ENCODE data around the gene CIPC.
A peak's percentile ranks its signal among the peaks of the same experiment; 100 is the strongest.

Gene CIPC

DNA sequence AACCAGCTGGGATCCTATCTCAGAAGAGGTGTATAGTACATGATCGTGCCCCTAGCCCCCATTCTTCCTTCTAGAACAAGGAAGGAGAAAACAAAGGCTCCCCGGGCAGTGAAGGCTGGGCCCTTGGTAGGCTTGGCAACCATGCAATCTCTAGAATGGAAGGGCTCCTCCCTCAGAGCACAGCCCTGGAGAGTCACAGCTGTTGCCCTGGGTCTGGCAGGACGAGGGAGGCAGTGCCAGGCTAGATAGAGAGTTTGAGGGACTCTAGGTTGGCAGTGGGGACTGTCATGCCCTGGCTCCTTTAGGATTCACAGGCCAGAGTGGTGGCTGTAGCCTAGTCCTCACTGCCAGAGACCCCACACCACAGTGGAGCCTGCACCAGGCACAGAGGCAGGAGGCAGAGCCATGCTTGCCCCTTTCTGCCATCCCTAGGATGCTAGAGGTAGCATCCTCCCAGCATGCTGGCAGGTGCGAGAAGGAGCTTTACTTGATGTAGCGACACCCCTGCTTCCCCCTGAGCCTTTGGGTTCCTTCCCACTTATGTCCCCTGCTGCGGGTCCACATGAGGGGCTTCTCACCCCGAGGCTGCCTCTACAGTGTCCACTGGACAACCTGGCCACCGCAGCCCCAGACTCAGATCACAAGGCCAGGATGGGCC, 33.4 kb upstream of the CIPC start:
- no peak overlapping the region for H3K4me3 Mint-ChIP-seq
- peaks cover 35% of the 10 kb centered on the region for H3K4me1 Mint-ChIP-seq (ENCODE audit: low read depth)

DNA sequence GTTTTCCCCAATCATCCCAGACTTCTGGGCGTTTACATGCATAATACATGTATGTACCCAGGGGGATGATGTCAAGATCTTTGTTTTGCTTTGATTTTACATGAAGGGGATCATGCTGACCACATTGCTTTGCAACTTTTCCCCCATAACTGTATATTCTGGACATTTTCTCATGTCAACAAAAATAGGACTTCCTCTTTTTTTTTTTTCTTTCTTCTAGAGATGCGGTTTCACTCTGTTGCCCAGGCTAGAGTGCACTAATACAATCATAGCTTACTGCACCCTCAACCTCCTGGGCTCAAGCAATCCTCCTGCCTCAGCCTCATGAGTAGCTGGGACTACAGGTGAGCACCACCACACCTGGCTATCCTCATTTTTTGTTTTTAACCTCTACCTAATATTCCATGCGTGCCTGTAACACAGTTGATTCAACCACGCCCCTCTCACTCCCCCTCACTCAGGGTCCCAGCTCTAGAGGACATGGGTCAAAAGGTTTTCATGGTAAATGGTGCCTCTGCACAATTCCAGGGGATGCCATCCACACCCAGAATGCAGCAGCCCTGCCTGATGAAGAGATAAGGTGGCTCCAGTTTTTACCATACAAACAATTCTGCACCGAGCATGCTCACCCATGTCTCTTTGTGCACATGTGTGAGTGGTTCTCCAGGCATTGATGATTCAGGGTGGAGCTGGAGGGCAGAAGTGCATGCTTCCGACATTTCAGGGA, 32.0 kb upstream of the CIPC start:
- Mint-ChIP-seq H3K9me3 (no peaks in the 10 kb centered on the region), H3K27me3 (peaks cover 22% of the 10 kb centered on the region), H3K36me3 (ENCODE audit: low read depth) (no peaks in the 10 kb centered on the region), H3K4me3 (no peak overlapping the region), H3K4me1 (ENCODE audit: low read depth) (peaks cover 32% of the 10 kb centered on the region), H3K27ac (no peak overlapping the region)
- intact Hi-C loops (cut with micrococcal nuclease): no loop called here

More for the DNA sequence above, 33.4 kb upstream of the CIPC start:
- Mint-ChIP-seq H3K27ac (peak overlapping the region; percentile 14), H3K36me3 (ENCODE audit: low read depth) (no peaks in the 10 kb centered on the region), H3K27me3 (peaks cover 20% of the 10 kb centered on the region), H3K9me3 (no peaks in the 10 kb centered on the region)
- intact Hi-C loops (cut with micrococcal nuclease): no loop called here

DNA sequence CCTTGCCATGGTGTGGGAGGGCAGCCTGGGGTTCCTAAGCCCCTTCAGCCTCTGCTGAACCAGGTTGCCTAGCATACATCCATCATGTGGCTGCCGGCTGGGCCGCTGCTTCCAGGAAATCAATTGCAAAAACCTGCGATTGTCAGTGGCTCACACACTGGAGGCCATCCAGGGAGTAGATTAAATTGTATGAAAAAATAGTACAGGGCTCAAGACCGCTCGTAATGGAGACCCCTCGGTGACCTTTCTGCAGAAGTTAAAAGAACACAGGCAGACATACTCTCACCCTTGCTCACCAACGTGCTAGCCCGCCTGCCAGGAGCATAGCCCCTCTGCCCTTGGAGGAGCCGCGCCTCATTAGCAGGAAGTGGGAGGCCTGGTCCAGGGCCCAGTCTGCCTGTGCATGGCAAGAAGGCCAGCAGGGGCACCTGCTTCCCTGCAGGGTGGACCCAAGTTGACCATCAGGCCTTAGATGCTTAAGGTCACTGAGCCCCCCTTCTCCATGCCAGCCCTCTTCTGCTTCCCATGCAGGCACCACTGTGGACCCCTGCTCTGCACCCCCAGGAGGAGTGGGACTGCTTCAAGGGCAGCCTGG, 31.4 kb upstream of the CIPC start:
- intact Hi-C loops (cut with micrococcal nuclease): no loop called here
- Mint-ChIP-seq H3K27ac (no peak overlapping the region), H3K4me1 (ENCODE audit: low read depth) (peaks cover 32% of the 10 kb centered on the region), H3K36me3 (ENCODE audit: low read depth) (no peaks in the 10 kb centered on the region), H3K9me3 (no peaks in the 10 kb centered on the region), H3K27me3 (peaks cover 22% of the 10 kb centered on the region), H3K4me3 (no peak overlapping the region)

DNA sequence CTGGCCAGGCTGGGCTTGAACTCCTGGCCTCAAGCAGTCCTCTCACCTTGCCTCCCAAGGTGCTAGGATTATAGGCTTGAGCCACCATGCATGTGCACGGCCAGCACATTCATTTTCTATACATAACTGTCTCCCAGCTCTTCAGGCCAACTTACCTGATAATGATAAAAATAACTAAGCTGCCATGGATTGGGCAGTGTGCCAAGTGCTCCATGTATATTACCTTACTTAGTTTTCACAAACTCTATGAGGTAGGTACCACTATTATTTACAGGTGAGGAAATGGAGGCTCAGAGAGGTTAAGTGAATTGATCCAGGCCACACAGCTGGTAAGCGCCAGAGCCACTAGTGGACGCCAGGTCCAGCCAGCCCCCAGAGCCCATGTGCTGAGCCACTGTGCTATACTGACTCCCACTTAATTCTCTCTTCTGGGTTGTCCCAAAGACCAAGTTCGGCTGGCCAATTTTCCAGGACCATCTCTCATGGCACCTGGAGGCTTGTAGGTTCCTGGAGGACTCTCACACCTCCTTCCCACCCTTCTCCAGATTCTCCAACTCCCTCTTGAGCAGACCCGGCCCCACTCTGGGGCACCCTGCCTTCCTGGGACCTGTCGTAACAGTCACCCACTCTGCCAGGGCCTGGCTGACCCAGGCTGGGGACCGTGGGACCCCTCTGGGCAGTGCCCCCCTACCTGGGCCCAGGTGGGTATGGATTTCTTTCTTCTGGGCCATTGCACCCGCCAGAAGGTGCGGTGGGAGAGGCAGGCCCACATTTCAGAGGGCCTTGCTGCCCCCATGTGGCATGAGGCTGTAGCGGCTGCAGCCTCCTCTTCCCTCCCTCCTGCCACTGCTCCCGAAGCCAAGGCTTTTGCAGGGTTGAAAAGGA, 30.2 kb upstream of the CIPC start:
- Mint-ChIP-seq H3K27me3 (peaks cover 22% of the 10 kb centered on the region), H3K9me3 (no peaks in the 10 kb centered on the region), H3K27ac (no peak overlapping the region), H3K4me1 (ENCODE audit: low read depth) (peaks cover 32% of the 10 kb centered on the region), H3K4me3 (no peak overlapping the region), H3K36me3 (ENCODE audit: low read depth) (no peaks in the 10 kb centered on the region)
- intact Hi-C loops (cut with micrococcal nuclease): loop anchor here (1.0 kb wide), 2 partner anchors 155 to 192 kb away; no protein-coding TSS in a partner anchor

DNA sequence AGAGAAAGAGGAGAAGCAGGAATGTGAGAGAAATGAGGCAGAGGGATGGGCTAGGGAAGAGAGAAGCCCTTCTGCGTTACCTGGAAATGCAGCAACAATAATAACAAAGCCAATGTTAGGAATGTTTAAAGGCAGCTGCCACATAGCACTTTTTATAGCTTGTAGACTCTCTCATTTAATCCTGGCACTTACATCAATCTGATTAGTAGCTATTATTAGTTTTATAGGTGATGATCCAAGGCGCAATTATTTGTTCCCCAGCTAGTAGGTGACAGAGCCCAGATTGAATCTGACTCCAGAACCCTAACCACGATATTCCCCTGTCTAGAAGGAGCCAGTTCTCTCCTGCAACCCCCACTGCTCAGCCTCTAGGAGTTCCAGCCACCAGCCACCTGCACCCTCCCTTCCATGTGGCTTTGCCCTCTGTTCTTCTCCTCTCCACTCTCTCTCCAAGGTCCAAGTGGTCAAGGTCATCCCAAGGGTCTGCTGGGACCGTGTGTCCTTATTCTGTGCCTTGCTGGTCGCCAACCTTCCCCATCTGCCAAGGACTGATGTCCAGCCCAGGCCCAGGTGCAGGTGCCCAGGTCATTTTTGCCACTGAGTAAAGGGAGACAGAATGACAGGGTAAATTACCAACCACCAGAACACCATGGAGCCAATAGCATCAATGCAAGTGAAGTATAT, 29.4 kb upstream of the CIPC start:
- Mint-ChIP-seq H3K4me1 (ENCODE audit: low read depth) (peaks cover 25% of the 10 kb centered on the region), H3K9me3 (no peaks in the 10 kb centered on the region), H3K27me3 (peaks cover 19% of the 10 kb centered on the region), H3K27ac (no peak overlapping the region), H3K36me3 (ENCODE audit: low read depth) (no peaks in the 10 kb centered on the region), H3K4me3 (no peak overlapping the region)
- intact Hi-C loops (cut with micrococcal nuclease): loop anchor here (1.0 kb wide), 2 partner anchors 155 to 192 kb away; no protein-coding TSS in a partner anchor

DNA sequence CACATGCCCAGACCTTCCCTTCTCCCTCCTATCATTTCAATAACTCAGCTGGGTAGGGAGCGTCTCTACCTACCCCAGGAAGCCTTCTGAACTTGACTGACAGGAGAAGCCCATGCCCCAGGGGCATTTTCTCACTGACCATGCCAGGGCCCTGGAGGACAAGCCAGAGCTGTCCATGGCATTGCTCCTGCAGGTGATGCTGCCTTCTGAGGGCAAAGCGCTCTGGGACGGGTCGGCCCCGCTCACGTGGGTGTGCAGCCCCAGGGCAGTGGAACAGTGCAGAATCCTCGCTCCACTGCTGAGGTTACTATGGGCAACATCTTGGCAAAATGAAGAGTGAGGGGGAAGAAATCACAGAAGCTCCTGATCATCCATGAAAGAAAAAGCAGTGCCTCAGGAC, 28.5 kb upstream of the CIPC start:
- H3K9me3 Mint-ChIP-seq: no peaks in the 10 kb centered on the region

DNA sequence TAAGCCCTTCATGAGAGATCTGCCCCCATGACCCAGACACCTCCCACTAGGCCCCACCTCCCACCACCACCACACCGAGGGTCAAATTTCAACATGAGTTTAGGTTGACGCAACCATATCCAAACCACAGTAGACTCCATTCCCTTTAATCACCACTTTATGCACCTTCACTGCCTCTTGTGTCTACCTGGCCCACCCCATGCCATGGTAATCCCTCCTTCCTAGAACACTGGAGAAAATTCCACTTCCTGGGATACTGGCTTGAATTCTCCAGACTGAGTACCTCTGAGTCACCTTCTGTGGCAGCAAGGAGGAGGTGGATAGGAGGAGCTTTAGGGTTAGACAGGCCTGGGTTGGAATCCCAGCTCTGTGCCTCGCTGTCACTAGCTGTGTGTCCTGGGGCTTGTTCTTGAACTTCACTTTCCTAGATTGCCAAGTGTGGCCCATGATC, 26.1 kb upstream of the CIPC start:
- Mint-ChIP-seq H3K27ac (peak overlapping the region; percentile 27), H3K4me1 (ENCODE audit: low read depth) (peaks cover 20% of the 10 kb centered on the region), H3K4me3 (no peak overlapping the region), H3K27me3 (peaks cover 14% of the 10 kb centered on the region), H3K36me3 (ENCODE audit: low read depth) (no peaks in the 10 kb centered on the region), H3K9me3 (no peaks in the 10 kb centered on the region)
- intact Hi-C loops (cut with micrococcal nuclease): loop anchor here (10.0 kb wide), 1 partner anchor 357 kb away; no protein-coding TSS in a partner anchor

More for the DNA sequence above, 28.5 kb upstream of the CIPC start:
- peaks cover 21% of the 10 kb centered on the region for H3K4me1 Mint-ChIP-seq (ENCODE audit: low read depth)
- peaks cover 17% of the 10 kb centered on the region for H3K27me3 Mint-ChIP-seq
- H3K36me3 Mint-ChIP-seq (ENCODE audit: low read depth): no peaks in the 10 kb centered on the region
- no peak overlapping the region for H3K4me3 Mint-ChIP-seq
- intact Hi-C loops (cut with micrococcal nuclease): no loop called here
- H3K27ac Mint-ChIP-seq: no peak overlapping the region

DNA sequence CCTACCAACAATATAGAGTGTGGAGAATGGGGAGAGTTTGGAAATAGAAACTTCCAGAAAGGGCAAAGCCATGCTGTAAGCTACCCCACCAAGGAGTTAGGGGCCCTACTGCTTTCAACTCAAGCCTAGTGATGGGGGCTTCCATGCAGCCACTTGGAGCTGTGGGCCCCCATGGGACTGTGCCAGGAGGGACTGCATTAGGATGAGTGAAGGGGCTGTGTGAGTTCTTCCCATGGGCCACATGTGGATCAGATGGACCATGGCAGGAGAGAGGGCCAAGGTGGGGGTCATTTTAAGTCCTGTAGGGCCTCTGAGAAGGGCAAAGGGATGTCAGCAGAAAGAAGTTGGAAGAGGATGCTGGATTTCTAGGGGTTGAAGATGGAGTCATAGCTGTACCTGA, 23.1 kb upstream of the CIPC start:
- no peak overlapping the region for H3K4me3 Mint-ChIP-seq
- no peak overlapping the region for H3K27ac Mint-ChIP-seq
- H3K9me3 Mint-ChIP-seq: peaks cover 3% of the 10 kb centered on the region
- no peaks in the 10 kb centered on the region for H3K36me3 Mint-ChIP-seq (ENCODE audit: low read depth)
- H3K4me1 Mint-ChIP-seq (ENCODE audit: low read depth): peaks cover 15% of the 10 kb centered on the region
- no peaks in the 10 kb centered on the region for H3K27me3 Mint-ChIP-seq
- intact Hi-C loops (cut with micrococcal nuclease): loop anchor here (10.0 kb wide), 1 partner anchor 360 kb away; no protein-coding TSS in a partner anchor

DNA sequence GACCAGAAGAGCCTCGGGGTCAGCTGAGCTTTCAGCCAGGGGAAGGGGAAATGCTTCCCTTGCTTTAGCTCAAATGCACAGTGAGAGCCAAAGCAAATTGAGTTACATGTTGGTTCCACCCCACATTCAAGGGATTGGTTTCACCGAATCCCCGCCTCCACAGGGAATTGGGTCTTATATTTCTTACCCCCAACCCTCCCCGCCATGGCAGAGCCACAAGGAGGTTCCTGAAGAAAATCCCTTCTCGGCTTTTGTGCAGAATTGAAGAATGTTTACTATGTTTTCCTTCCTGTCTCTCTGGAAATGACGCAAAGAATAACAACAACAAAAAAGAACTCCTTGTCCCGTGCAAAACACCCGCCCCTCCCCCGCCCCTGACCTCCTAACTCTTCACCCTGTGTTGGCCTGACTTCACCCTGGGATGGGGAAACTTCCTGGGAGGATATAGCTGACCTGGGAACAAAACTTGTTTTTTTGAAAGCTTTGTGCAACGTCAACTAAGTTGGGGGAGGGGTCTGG, 21.9 kb upstream of the CIPC start:
- Mint-ChIP-seq H3K9me3 (peaks cover 8% of the 10 kb centered on the region), H3K36me3 (ENCODE audit: low read depth) (no peaks in the 10 kb centered on the region), H3K27ac (peak overlapping the region; percentile 65), H3K4me1 (ENCODE audit: low read depth) (peaks cover 15% of the 10 kb centered on the region), H3K4me3 (no peak overlapping the region), H3K27me3 (no peaks in the 10 kb centered on the region)
- intact Hi-C loops (cut with micrococcal nuclease): loop anchor here (10.0 kb wide), 1 partner anchor 361 kb away; no protein-coding TSS in a partner anchor

DNA sequence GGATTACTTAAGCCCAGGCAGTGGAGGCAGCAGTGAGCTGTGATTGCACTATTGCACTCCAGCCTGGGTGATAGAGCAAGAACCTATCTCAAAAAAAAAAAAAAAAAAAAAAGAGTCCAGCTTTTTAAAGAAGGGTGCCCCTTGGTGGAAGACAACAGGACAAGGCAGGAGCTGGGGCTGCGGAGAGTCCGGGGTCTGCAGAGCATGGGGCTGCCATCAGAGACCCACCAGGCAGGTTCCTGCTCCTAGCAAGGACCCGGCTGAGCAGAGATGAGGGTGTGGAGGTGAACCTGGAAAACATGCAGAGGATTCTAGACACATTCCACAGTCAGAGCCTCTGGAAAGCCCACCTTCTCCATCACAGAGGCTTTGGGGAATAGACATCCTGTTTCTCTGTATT, 21.0 kb upstream of the CIPC start:
- no peaks in the 10 kb centered on the region for H3K27me3 Mint-ChIP-seq
- intact Hi-C loops (cut with micrococcal nuclease): loop anchor here (10.0 kb wide), 1 partner anchor 362 kb away; no protein-coding TSS in a partner anchor
- no peak overlapping the region for H3K4me3 Mint-ChIP-seq
- H3K27ac Mint-ChIP-seq: no peak overlapping the region
- H3K4me1 Mint-ChIP-seq (ENCODE audit: low read depth): peaks cover 15% of the 10 kb centered on the region
- H3K9me3 Mint-ChIP-seq: peaks cover 8% of the 10 kb centered on the region
- H3K36me3 Mint-ChIP-seq (ENCODE audit: low read depth): no peaks in the 10 kb centered on the region

DNA sequence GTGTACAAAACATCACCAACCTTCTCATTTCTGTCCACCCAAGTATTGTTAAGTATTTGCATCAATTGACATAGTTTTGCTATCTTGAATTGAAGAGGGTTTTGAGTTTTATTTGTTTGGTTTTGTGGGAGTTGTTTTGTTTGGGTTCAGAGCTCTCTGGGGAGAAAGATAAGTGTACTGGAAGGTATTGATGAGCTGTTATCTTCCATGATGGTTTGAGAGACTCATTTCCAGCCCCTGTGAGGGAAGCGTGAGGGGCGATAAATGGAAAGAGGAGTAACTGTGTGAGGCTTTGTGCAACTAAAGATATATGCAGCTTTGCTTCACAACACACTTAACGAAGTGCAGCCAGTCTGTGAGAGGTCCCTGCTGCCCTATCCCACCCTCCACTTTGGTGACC, 15.7 kb upstream of the CIPC start:
- Mint-ChIP-seq H3K4me3 (no peak overlapping the region), H3K27ac (no peak overlapping the region), H3K36me3 (ENCODE audit: low read depth) (no peaks in the 10 kb centered on the region), H3K9me3 (peaks cover 8% of the 10 kb centered on the region), H3K27me3 (peaks cover 1% of the 10 kb centered on the region), H3K4me1 (ENCODE audit: low read depth) (peaks cover 10% of the 10 kb centered on the region)
- intact Hi-C loops (cut with micrococcal nuclease): no loop called here

DNA sequence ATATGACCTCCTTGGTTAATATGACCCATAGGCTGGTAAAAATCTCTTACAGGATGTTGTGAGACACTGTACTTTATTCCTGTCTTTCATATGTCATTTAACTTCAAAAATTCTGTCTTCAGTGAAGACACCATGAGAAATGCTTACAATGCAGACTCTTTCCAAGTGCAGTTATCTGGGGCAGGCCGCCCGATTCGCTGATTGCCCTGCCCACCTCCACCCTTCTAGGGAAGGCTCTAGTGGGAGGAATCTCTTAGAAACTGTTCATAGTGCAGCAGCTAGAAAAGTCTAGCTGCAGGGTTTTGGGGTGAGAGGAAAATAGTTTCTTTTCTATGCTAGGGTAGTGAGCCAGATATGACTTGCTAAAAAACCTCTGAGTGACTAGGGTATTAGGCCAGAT, 15.0 kb upstream of the CIPC start:
- no peak overlapping the region for H3K27ac Mint-ChIP-seq
- H3K27me3 Mint-ChIP-seq: peaks cover 6% of the 10 kb centered on the region

DNA sequence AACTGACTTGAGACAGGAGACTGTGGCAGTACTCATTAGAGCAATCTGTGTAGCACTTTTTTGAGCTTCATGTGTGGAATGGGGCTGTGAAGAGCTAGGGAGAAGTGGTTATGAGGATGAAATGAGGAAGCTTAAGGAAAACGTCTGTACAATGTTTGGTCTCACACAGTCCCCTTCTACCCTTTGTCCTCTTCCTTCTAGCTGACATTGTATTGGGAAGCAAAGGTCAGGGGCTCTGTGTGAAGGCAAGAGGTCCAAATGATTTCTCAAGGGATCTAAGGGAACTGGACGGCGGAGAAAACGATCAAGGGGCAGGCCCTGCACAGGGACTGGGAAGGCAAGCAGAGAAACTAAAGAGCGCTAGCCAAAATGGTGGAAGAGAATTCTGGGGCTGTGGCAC, 13.1 kb upstream of the CIPC start:
- Mint-ChIP-seq H3K4me1 (ENCODE audit: low read depth) (peaks cover 10% of the 10 kb centered on the region), H3K9me3 (peaks cover 5% of the 10 kb centered on the region), H3K27me3 (peaks cover 12% of the 10 kb centered on the region), H3K27ac (peak overlapping the region; percentile 64), H3K36me3 (ENCODE audit: low read depth) (no peaks in the 10 kb centered on the region), H3K4me3 (no peak overlapping the region)
- intact Hi-C loops (cut with micrococcal nuclease): no loop called here

More for the DNA sequence above, 15.0 kb upstream of the CIPC start:
- Mint-ChIP-seq H3K36me3 (ENCODE audit: low read depth) (no peaks in the 10 kb centered on the region), H3K4me3 (no peak overlapping the region), H3K4me1 (ENCODE audit: low read depth) (peaks cover 10% of the 10 kb centered on the region), H3K9me3 (peaks cover 8% of the 10 kb centered on the region)
- intact Hi-C loops (cut with micrococcal nuclease): no loop called here
